ENCODE results near the gene NUMA1. TPM values are rescaled to one million over a fixed set of nuclear protein-coding genes. Genes with fewer than 3 reads are reported as not detected.
A peak's percentile ranks its signal among the peaks of the same experiment; 100 is the strongest.

Gene NUMA1
- polyA plus RNA-seq, 1 donor (not counting 4 experiments of a cell fraction or from before 2014, with no cell fraction given), result 38.8 TPM

DNA sequence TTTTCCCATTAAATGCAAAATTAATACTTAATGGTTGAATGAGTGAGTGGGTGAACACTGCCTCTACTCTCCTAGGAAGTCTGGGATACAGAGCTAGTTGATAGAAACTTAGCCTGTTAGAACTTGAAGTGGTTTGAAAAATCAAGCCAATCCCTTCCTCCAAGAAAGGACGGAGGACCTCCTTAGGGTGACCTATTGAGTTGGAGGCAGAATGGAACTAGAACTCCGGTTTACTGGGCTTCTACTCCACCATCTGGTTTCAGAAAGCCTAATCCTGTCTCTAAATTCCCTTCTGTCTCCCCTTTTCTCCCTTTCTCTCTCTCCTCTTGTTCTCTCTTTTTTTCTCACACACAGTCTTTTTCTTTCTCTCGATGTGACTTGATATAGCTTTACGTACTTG is 101.2 kb downstream of the NUMA1 start:
- Histone ChIP-seq H3K4me2 (ENCODE audit: control insufficient read depth, extremely low read depth, insufficient read depth, low read depth, low read length) (no peak overlapping the region), H2AFZ (ENCODE audit: control insufficient read depth, low read length) (no peak overlapping the region), H3K9me3 (ENCODE audit: control insufficient read depth, low read depth, low read length) (no peaks in the 10 kb centered on the region), H3K4me3 (ENCODE audit: control insufficient read depth in 2 of 3, extremely low read depth in 1 of 3, insufficient read depth in 2 of 3, low read depth in 1 of 3, low read length in 3 of 3) (no peak overlapping the region), H3K9me1 (ENCODE audit: control insufficient read depth, extremely low read depth, insufficient read depth, low read length) (no peaks in the 10 kb centered on the region), H3K9ac (ENCODE audit: control insufficient read depth, extremely low read depth, insufficient read depth, low read length) (no peak overlapping the region), H3K27me3 (ENCODE audit: control insufficient read depth, extremely low read depth, insufficient read depth, low read length) (no peaks in the 10 kb centered on the region), H4K20me1 (ENCODE audit: control insufficient read depth, extremely low read depth, insufficient read depth, low read length) (no peaks in the 10 kb centered on the region), H3K79me2 (ENCODE audit: control insufficient read depth, insufficient read depth, low read length) (no peaks in the 10 kb centered on the region), H3K4me1 (ENCODE audit: control insufficient read depth, extremely low read depth, insufficient read depth, low read length) (no peaks in the 10 kb centered on the region), H3K27ac (ENCODE audit: control insufficient read depth, insufficient read depth, low read length) (no peak overlapping the region), H3K36me3 (ENCODE audit: control insufficient read depth in 2 of 2, extremely low read depth in 1 of 2, insufficient read depth in 2 of 2, low read length in 2 of 2) (peaks cover 2 to 6% of the 10 kb centered on the region in 2 experiments)
- no peak for FAIRE-seq
- TF ChIP-seq EZH2 (IDR thresholded peaks at IDR 0.05; ENCODE audit: low read length), result no peak
- dilution Hi-C loops (cut with MboI; ENCODE audit: extremely low pct_ligation_motif_present, low sequenced_read_pairs), result no loop called here
- no peak for DNase-seq (ENCODE audit: low read depth, low spot score)

- Histone ChIP-seq H3K4me1 (ENCODE audit: control insufficient read depth, extremely low read depth, insufficient read depth, low read length) (no peaks in the 10 kb centered on the region), H2AFZ (ENCODE audit: control insufficient read depth, low read length) (no peak overlapping the region), H3K9me1 (ENCODE audit: control insufficient read depth, extremely low read depth, insufficient read depth, low read length) (no peaks in the 10 kb centered on the region), H3K9ac (ENCODE audit: control insufficient read depth, extremely low read depth, insufficient read depth, low read length) (no peak overlapping the region), H4K20me1 (ENCODE audit: control insufficient read depth, extremely low read depth, insufficient read depth, low read length) (no peaks in the 10 kb centered on the region), H3K27ac (ENCODE audit: control insufficient read depth, insufficient read depth, low read length) (no peak overlapping the region), H3K4me2 (ENCODE audit: control insufficient read depth, extremely low read depth, insufficient read depth, low read depth, low read length) (no peak overlapping the region), H3K4me3 (ENCODE audit: control insufficient read depth in 2 of 3, extremely low read depth in 1 of 3, insufficient read depth in 2 of 3, low read depth in 1 of 3, low read length in 3 of 3) (no peak overlapping the region), H3K9me3 (ENCODE audit: control insufficient read depth, low read depth, low read length) (no peaks in the 10 kb centered on the region), H3K36me3 (ENCODE audit: control insufficient read depth in 2 of 2, extremely low read depth in 1 of 2, insufficient read depth in 2 of 2, low read length in 2 of 2) (peaks cover 0 to 1% of the 10 kb centered on the region in 2 experiments), H3K27me3 (ENCODE audit: control insufficient read depth, extremely low read depth, insufficient read depth, low read length) (no peaks in the 10 kb centered on the region), H3K79me2 (ENCODE audit: control insufficient read depth, insufficient read depth, low read length) (no peaks in the 10 kb centered on the region)
- peak; percentile 39 for FAIRE-seq
- no peak for TF ChIP-seq EZH2 (IDR thresholded peaks at IDR 0.05; ENCODE audit: low read length)
- TF ChIP-seq, protein P1, sequence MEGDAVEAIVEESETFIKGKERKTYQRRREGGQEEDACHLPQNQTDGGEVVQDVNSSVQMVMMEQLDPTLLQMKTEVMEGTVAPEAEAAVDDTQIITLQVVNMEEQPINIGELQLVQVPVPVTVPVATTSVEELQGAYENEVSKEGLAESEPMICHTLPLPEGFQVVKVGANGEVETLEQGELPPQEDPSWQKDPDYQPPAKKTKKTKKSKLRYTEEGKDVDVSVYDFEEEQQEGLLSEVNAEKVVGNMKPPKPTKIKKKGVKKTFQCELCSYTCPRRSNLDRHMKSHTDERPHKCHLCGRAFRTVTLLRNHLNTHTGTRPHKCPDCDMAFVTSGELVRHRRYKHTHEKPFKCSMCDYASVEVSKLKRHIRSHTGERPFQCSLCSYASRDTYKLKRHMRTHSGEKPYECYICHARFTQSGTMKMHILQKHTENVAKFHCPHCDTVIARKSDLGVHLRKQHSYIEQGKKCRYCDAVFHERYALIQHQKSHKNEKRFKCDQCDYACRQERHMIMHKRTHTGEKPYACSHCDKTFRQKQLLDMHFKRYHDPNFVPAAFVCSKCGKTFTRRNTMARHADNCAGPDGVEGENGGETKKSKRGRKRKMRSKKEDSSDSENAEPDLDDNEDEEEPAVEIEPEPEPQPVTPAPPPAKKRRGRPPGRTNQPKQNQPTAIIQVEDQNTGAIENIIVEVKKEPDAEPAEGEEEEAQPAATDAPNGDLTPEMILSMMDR (optimal IDR thresholded peaks at IDR 0.05 in 1 of 3, IDR thresholded peaks at IDR 0.05 in 1 of 3, conservative IDR thresholded peaks at IDR 0.05 in 1 of 3; ENCODE audit: extremely low read depth in 1 of 3, insufficient read depth in 2 of 3, low read length in 3 of 3), result peak; percentile 53 to 73 (median 72)
- DNase-seq (ENCODE audit: low read depth, low spot score), result no peak
- dilution Hi-C loops (cut with MboI; ENCODE audit: extremely low pct_ligation_motif_present, low sequenced_read_pairs), result no loop called here
Measured at GRCh38 chr11:71977743-71978418, 102.5 kb downstream of the NUMA1 start.

DNA sequence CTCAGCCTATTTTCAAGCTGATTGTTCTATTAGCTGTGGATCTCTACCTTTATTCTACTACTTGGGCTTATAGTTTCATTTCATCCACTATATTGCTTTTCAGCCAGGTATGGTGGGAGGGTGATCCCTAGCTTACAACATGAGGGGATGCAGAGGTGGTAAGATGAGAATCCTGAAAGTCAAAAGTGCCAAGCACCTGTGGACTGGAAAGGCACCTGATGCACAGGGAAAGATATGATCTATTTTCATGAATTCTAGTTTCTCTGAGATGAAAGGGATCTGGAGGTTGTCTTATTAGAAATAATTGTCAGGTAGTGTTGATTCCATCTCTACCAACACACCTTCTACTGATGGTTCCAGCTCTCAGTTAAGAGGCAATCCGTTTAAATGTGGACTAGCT is 103.3 kb downstream of the NUMA1 start:
- TF ChIP-seq, protein P1 (optimal IDR thresholded peaks at IDR 0.05 in 1 of 3, IDR thresholded peaks at IDR 0.05 in 1 of 3, conservative IDR thresholded peaks at IDR 0.05 in 1 of 3; ENCODE audit: extremely low read depth in 1 of 3, insufficient read depth in 2 of 3, low read length in 3 of 3), result no peak
- TF ChIP-seq EZH2 (IDR thresholded peaks at IDR 0.05; ENCODE audit: low read length), result no peak
- dilution Hi-C loops (cut with MboI; ENCODE audit: extremely low pct_ligation_motif_present, low sequenced_read_pairs), result no loop called here
- no peak for FAIRE-seq
- no peaks in the 10 kb centered on the region for H3K4me1 ChIP-seq (ENCODE audit: control insufficient read depth, extremely low read depth, insufficient read depth, low read length)
- H3K4me2 ChIP-seq (ENCODE audit: control insufficient read depth, extremely low read depth, insufficient read depth, low read depth, low read length), result no peak overlapping the region
- no peak overlapping the region for H3K27ac ChIP-seq (ENCODE audit: control insufficient read depth, insufficient read depth, low read length)
- H2AFZ ChIP-seq (ENCODE audit: control insufficient read depth, low read length), result no peak overlapping the region
- H3K9me1 ChIP-seq (ENCODE audit: control insufficient read depth, extremely low read depth, insufficient read depth, low read length), result no peaks in the 10 kb centered on the region
- no peaks in the 10 kb centered on the region for H3K79me2 ChIP-seq (ENCODE audit: control insufficient read depth, insufficient read depth, low read length)
- H3K36me3 ChIP-seq (ENCODE audit: control insufficient read depth in 2 of 2, extremely low read depth in 1 of 2, insufficient read depth in 2 of 2, low read length in 2 of 2), result peaks cover 0 to 1% of the 10 kb centered on the region in 2 experiments
- no peak overlapping the region for H3K4me3 ChIP-seq (ENCODE audit: control insufficient read depth in 2 of 3, extremely low read depth in 1 of 3, insufficient read depth in 2 of 3, low read depth in 1 of 3, low read length in 3 of 3)
- H4K20me1 ChIP-seq (ENCODE audit: control insufficient read depth, extremely low read depth, insufficient read depth, low read length), result no peaks in the 10 kb centered on the region
- no peaks in the 10 kb centered on the region for H3K27me3 ChIP-seq (ENCODE audit: control insufficient read depth, extremely low read depth, insufficient read depth, low read length)
- H3K9me3 ChIP-seq (ENCODE audit: control insufficient read depth, low read depth, low read length), result no peaks in the 10 kb centered on the region
- no peak overlapping the region for H3K9ac ChIP-seq (ENCODE audit: control insufficient read depth, extremely low read depth, insufficient read depth, low read length)
- DNase-seq (ENCODE audit: low read depth, low spot score), result no peak

Measured in keratinocyte (primary cell).